ENCODE data around the gene SH3PXD2A. TPM values are rescaled to one million over a fixed set of nuclear protein-coding genes. Genes with fewer than 3 reads are reported as not detected.
A peak's percentile ranks its signal among the peaks of the same experiment; 100 is the strongest.
"Not testable (repeated sequence)": the region's sequence is repeated elsewhere in the genome, so short reads cannot be mapped to it uniquely, and the experiment has no call there.

The SH3PXD2A gene
- total RNA-seq, 1 donor from 2014 or later = 8.2 TPM

- no peak for DNase-seq (ENCODE audit: low read depth)
These were observed 108.0 kb downstream of the SH3PXD2A start for GRCh38 chr10:103747193-103747865.

- DNase-seq (ENCODE audit: low read depth) = no peak
These were observed 108.8 kb downstream of the SH3PXD2A start for GRCh38 chr10:103746598-103746997.

GRCh38 chr10:103745341-103746247 lies 109.8 kb downstream of the SH3PXD2A start:
- peak; percentile 69 for DNase-seq (ENCODE audit: low read depth)

GRCh38 chr10:103742824-103743223 lies 112.6 kb downstream of the SH3PXD2A start:
- DNase-seq (ENCODE audit: low read depth) = no peak

- DNase-seq (ENCODE audit: low read depth) = no peak
These were observed 114.8 kb downstream of the SH3PXD2A start for GRCh38 chr10:103740611-103741010.

GRCh38 chr10:103739039-103739764 lies 116.2 kb downstream of the SH3PXD2A start:
- DNase-seq (ENCODE audit: low read depth) = peak; percentile 92

GRCh38 chr10:103737735-103738367 lies 117.5 kb downstream of the SH3PXD2A start:
- DNase-seq (ENCODE audit: low read depth) = no peak

- DNase-seq (ENCODE audit: low read depth) = peak; percentile 31
These were observed 118.6 kb downstream of the SH3PXD2A start for GRCh38 chr10:103736763-103737162.

GRCh38 chr10:103736044-103736443 lies 119.3 kb downstream of the SH3PXD2A start:
- no peak for DNase-seq (ENCODE audit: low read depth)

GRCh38 chr10:103734731-103735130 lies 120.6 kb downstream of the SH3PXD2A start:
- DNase-seq (ENCODE audit: low read depth) = no peak

GRCh38 chr10:103733045-103733419 lies 122.3 kb downstream of the SH3PXD2A start:
- no peak for DNase-seq (ENCODE audit: low read depth)

GRCh38 chr10:103732339-103733044 lies 122.9 kb downstream of the SH3PXD2A start:
- DNase-seq (ENCODE audit: low read depth) = peak; percentile 80

- peak; percentile 80 for DNase-seq (ENCODE audit: low read depth)
These were observed 123.6 kb downstream of the SH3PXD2A start for GRCh38 chr10:103731609-103732270.

- not testable (repeated sequence) for DNase-seq (ENCODE audit: low read depth)
These were observed 124.3 kb downstream of the SH3PXD2A start for GRCh38 chr10:103731026-103731425.

GRCh38 chr10:103729851-103730250 lies 125.5 kb downstream of the SH3PXD2A start:
- DNase-seq (ENCODE audit: low read depth) = no peak

GRCh38 chr10:103727991-103728689 lies 127.2 kb downstream of the SH3PXD2A start:
- no peak for DNase-seq (ENCODE audit: low read depth)

GRCh38 chr10:103727546-103727963 lies 127.8 kb downstream of the SH3PXD2A start:
- DNase-seq (ENCODE audit: low read depth) = no peak

- DNase-seq (ENCODE audit: low read depth) = no peak
These were observed 128.7 kb downstream of the SH3PXD2A start for GRCh38 chr10:103726637-103727036.

GRCh38 chr10:103725242-103725641 lies 130.1 kb downstream of the SH3PXD2A start:
- DNase-seq (ENCODE audit: low read depth) = no peak

GRCh38 chr10:103724771-103725170 lies 130.6 kb downstream of the SH3PXD2A start:
- peak; percentile 74 for DNase-seq (ENCODE audit: low read depth)

Measured in renal cortical epithelial cell (primary cell).